SK-N-MC (cell line): ENCODE data around the gene TCF23.

Experiments used
- EZH2 ChIP-seq: fragments of 200-600 bp; sonication (generic); IDR thresholded peaks from one replicate; pipeline ENCODE4 v1.6.1; 2017; ENCODE audit warnings: antibody characterized with exemption
- POLR2AphosphoS5 ChIP-seq: IDR thresholded peaks from 2 replicates; pipeline ENCODE4 v1.6.1; 2012; ENCODE audit warnings: mild to moderate bottlenecking, low read depth, low read length, borderline replicate concordance

DNA sequence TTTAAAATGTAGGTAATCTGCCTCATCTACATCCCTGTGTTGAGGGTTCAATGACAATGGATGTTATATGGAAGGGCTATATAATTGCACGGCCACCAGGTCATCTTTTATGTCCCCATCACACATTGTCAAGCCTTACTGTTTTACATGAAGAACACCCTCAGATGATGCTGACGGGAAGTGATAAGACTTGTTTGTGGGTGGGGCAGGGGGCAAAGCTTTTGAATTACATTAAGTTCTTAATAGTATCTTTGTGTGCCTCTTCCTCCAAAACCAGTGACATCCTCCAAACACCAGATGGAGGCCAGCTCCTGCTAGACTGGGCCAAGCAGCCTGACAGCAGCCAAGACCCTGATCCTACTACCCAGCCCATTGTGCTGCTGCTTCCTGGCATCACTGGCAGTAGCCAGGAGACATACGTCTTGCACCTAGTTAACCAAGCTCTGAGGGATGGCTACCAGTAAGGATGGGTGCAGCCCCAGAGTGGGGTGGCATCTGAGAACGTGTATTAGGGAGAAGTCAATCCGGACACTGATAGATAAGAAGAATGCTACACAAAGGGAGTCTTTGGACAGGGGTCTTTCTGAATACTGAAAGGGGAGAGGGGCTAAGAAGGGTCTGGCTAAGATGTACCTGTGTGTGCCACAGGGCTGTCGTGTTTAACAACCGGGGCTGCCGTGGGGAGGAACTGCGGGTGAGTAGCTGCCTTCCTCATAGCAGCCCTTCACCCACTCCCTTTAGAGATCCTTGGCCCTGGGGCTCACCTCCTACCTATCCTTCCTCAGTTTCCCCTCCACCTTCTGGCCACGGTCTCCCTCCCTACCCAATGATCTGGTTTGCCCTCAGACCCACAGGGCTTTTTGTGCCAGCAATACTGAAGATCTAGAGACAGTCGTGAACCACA lies 19.9 kb upstream of the TCF23 start:
- TF ChIP-seq POLR2AphosphoS5 (peak; percentile 16; the same call in 1 of the 2 replicates), EZH2 (no peak)
